GM13977 (cell line): ENCODE measurements around the gene RPL3.
"Not testable (repeated sequence)": the region's sequence is repeated elsewhere in the genome, so short reads cannot be mapped to it uniquely, and the experiment has no call there.

Experiments used
- DNase-seq: peaks from one replicate; pipeline ENCODE4 v3.0.0; 2012; ENCODE audit warnings: low spot score
- in situ Hi-C: fragments of 300-500 bp; cut with MboI; formaldehyde crosslinking; loops from one replicate; pipeline ENCODE4 v1.12.0; 2022; ENCODE audit warnings: low sequenced_read_pairs, low pct_unique_long_range_greater_than_20kb, mixed read lengths, inconsistent platforms; ENCODE audit not compliant: unreplicated experiment
- TF ChIP-seq, protein P1 (sequence below): IDR thresholded peaks from 2 replicates; pipeline ENCODE4 v1.5.1; 2012; ENCODE audit warnings: mild to moderate bottlenecking, control low read depth; ENCODE audit not compliant: insufficient read depth; ENCODE audit errors: extremely low read depth, missing control alignments

RPL3 gene

DNA sequence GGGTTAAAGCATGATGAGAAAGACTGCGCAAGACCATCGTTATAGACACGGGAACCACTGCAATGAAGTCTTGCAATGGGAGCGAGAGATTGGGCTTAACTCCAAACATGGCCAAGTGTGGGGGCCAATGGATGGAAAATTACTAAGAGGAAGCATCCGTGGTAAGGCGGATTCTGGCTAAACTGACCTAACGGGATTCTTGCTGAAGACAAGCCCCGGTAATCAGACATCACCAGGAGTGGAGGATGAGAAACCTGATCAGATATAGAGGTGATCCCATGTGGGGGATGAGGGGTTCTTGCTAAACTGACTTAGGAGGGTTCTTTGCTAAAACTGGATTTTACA lies 24.6 kb upstream of the RPL3 start:
- TF ChIP-seq, protein P1, sequence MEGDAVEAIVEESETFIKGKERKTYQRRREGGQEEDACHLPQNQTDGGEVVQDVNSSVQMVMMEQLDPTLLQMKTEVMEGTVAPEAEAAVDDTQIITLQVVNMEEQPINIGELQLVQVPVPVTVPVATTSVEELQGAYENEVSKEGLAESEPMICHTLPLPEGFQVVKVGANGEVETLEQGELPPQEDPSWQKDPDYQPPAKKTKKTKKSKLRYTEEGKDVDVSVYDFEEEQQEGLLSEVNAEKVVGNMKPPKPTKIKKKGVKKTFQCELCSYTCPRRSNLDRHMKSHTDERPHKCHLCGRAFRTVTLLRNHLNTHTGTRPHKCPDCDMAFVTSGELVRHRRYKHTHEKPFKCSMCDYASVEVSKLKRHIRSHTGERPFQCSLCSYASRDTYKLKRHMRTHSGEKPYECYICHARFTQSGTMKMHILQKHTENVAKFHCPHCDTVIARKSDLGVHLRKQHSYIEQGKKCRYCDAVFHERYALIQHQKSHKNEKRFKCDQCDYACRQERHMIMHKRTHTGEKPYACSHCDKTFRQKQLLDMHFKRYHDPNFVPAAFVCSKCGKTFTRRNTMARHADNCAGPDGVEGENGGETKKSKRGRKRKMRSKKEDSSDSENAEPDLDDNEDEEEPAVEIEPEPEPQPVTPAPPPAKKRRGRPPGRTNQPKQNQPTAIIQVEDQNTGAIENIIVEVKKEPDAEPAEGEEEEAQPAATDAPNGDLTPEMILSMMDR = no peak
- no peak for DNase-seq
- in situ Hi-C loops = no loop called here

- in situ Hi-C loops = no loop called here
- TF ChIP-seq, protein P1 = peak; percentile 79
- DNase-seq = peak; percentile 76
Observed at GRCh38 chr22:39343259-39344045, 24.0 kb upstream of the RPL3 start.

DNA sequence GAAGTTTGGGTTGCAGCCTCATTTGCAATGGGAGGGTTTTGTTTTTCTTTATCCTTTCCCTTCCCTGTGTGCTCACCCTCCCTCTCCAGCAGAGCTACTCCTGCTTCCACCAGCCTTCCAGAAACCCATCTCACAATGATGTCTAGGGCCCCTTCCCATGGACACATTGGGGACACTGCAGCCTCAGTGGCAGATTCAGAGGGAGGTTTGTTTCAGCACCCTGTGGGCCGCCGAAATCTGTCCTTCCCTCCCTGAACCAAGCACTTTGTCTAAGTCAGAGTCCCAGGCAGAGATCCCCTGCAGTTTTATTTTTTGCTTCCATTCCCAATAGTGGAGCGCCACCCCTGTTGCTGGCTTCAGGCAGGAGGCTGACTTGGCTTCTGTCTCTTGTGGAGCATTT lies 21.8 kb upstream of the RPL3 start:
- in situ Hi-C loops = no loop called here
- TF ChIP-seq, protein P1 = no peak
- no peak for DNase-seq

DNA sequence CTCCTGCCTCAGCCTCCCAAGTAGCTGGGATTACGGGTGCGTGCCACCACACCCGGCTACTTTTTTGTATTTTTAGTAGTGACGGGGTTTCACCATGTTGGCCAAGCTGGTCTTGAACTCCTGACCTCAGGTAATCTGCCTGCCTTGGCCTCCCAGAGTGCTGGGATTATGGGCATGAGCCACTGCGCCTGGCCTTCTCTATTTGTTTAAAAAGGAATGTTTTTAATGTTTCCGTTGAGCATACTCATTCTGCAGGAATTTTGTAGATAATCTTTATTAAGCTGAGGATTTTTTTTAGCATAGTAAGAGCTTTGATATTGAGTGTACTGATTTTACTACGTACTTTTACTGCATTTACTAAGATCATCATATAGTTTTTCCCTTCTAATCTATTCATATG lies 20.4 kb upstream of the RPL3 start:
- DNase-seq, in situ Hi-C loops: not testable (repeated sequence)

DNA sequence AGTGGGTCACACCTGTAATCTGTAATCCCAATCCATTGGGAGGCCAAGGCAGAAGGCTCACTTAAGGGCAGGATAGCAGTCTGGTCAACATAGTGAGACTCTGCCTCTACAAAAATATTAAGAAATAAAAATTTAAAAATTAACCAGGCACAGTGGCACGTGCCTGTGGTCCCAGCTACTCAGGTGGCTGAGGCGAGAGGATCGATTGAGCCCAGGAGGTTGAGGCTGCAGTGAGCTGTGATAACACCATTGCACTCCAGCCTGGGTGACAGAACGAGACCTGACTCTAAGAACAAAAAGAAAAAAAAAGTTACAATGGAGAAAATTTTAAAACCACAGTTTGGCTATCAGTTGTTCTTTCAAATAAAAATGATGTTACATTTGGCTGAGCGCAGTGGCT lies 17.0 kb upstream of the RPL3 start:
- DNase-seq = no peak
- TF ChIP-seq, protein P1 = no peak
- in situ Hi-C loops = no loop called here

GRCh38 chr22:39332441-39333064 lies 13.1 kb upstream of the RPL3 start:
- no peak for DNase-seq
- TF ChIP-seq, protein P1 = no peak
- in situ Hi-C loops = no loop called here

- in situ Hi-C loops, DNase-seq: not testable (repeated sequence)
Observed at GRCh38 chr22:39330553-39330952, 11.1 kb upstream of the RPL3 start.
